Loucy (cell line): ENCODE data around the gene ATP13A1.

Source experiments
- H2AFZ ChIP-seq: fragments of 200-600 bp; sonication (generic); 2 replicates; pipeline ENCODE4 v1.6.0; 2016; ENCODE audit warnings: antibody characterized with exemption, mild to moderate bottlenecking, low read length, moderate library complexity
- H3F3A ChIP-seq: fragments of 200-600 bp; 2 replicates; pipeline ENCODE4 v1.6.0; 2016; ENCODE audit warnings: antibody characterized with exemption, low read depth, mild to moderate bottlenecking
- H3K27me3 ChIP-seq: fragments of 200-600 bp; sonication (generic); 2 replicates; pipeline ENCODE4 v1.6.1; 2014; ENCODE audit warnings: low read length, mild to moderate bottlenecking; ENCODE audit not compliant: insufficient read depth, poor library complexity, severe bottlenecking
- H3K36me3 ChIP-seq: fragments of 200-600 bp; sonication (generic); 2 replicates; pipeline ENCODE4 v1.6.1; 2016; ENCODE audit warnings: low read length; ENCODE audit not compliant: insufficient read depth
- H3K4me1 ChIP-seq: fragments of 200-600 bp; sonication (generic); 2 replicates; pipeline ENCODE4 v1.5.1; 2014; ENCODE audit warnings: low read length, mild to moderate bottlenecking; ENCODE audit not compliant: insufficient read depth, poor library complexity, severe bottlenecking
- H3K4me2 ChIP-seq: fragments of 200-600 bp; sonication (generic); 2 replicates; pipeline ENCODE4 v1.6.0; 2014; ENCODE audit warnings: antibody characterized with exemption, low read length, low read depth, mild to moderate bottlenecking; ENCODE audit not compliant: poor library complexity, severe bottlenecking
- H3K4me3 ChIP-seq: fragments of 200-600 bp; sonication (generic); 2 replicates; pipeline ENCODE4 v1.5.1; 2014; ENCODE audit warnings: low read length, mild to moderate bottlenecking, mixed read lengths; ENCODE audit not compliant: poor library complexity, severe bottlenecking
- H3K79me2 ChIP-seq: fragments of 200-600 bp; sonication (generic); 2 replicates; pipeline ENCODE4 v1.6.1; 2014; ENCODE audit warnings: low read length; ENCODE audit not compliant: insufficient read depth
- H3K9ac ChIP-seq: fragments of 200-600 bp; sonication (generic); 2 replicates; pipeline ENCODE4 v1.6.0; 2014; ENCODE audit warnings: mild to moderate bottlenecking, low read depth, low read length, moderate library complexity; ENCODE audit not compliant: poor library complexity, severe bottlenecking
- H3K9me2 ChIP-seq: fragments of 200-600 bp; sonication (generic); replicated peaks from 2 replicates; pipeline ENCODE4 v1.6.1; 2016; ENCODE audit warnings: low read depth, low read length, mixed read lengths
- H3K9me3 ChIP-seq: fragments of 200-600 bp; sonication (generic); 2 replicates; pipeline ENCODE4 v1.6.1; 2014; ENCODE audit warnings: mild to moderate bottlenecking, antibody characterized with exemption, low read length, low read depth; ENCODE audit not compliant: insufficient read depth
- H4K20me1 ChIP-seq: fragments of 200-600 bp; sonication (generic); 2 replicates; pipeline ENCODE4 v1.6.0; 2014; ENCODE audit warnings: antibody characterized with exemption, low read length, mild to moderate bottlenecking; ENCODE audit not compliant: insufficient read depth, poor library complexity, severe bottlenecking
- CTCF ChIP-seq: fragments of 200-600 bp; sonication (generic); conservative IDR thresholded peaks from 2 replicates; pipeline ENCODE4 v1.5.1; 2014; ENCODE audit warnings: mild to moderate bottlenecking, antibody characterized with exemption, low read length
- EZH2phosphoT487 ChIP-seq: fragments of 200-600 bp; IDR thresholded peaks from 2 replicates; pipeline ENCODE4 v1.6.1; 2018; ENCODE audit warnings: antibody characterized with exemption, mild to moderate bottlenecking, moderate library complexity, borderline replicate concordance

Gene ATP13A1

DNA sequence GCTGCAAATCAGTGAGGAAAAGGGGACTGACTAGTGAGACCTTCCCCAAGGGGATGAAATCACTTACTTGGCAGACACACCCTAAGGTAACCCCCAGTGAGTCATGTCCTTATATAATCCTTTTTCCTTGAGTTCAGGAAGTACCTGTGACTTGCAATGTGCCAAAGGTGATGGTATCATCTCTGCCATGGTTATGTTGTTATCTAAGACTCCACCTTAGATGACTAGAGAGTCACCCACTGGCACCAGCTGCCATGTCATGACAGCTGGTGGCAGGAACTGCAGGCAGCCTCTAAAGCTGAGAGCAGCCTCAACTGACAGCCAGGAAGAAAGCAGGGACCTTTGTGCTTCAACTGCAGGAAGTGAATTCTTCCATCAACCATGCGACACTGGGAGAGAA is 57.5 kb downstream of the ATP13A1 start:
- H3K4me3 ChIP-seq = no peak overlapping the region
- no peaks in the 10 kb centered on the region for H4K20me1 ChIP-seq
- TF ChIP-seq CTCF = no peak
- no peak for TF ChIP-seq EZH2phosphoT487
- H3K9me3 ChIP-seq = no peaks in the 10 kb centered on the region
- H3K9me2 ChIP-seq = no peaks in the 10 kb centered on the region
- H2AFZ ChIP-seq = peak overlapping the region; percentile 58
- no peak overlapping the region for H3K9ac ChIP-seq
- H3K36me3 ChIP-seq = no peaks in the 10 kb centered on the region
- H3F3A ChIP-seq = no peaks in the 10 kb centered on the region
- peaks cover 4% of the 10 kb centered on the region for H3K4me1 ChIP-seq
- H3K4me2 ChIP-seq = peak overlapping the region; percentile 26
- H3K79me2 ChIP-seq = no peaks in the 10 kb centered on the region
- no peaks in the 10 kb centered on the region for H3K27me3 ChIP-seq

GRCh38 chr19:19602713-19603324 is 60.7 kb downstream of the ATP13A1 start:
- no peaks in the 10 kb centered on the region for H4K20me1 ChIP-seq
- no peaks in the 10 kb centered on the region for H3F3A ChIP-seq
- H3K9me2 ChIP-seq = no peaks in the 10 kb centered on the region
- no peak overlapping the region for H3K4me2 ChIP-seq
- H3K27me3 ChIP-seq = no peaks in the 10 kb centered on the region
- H2AFZ ChIP-seq = no peak overlapping the region
- no peak overlapping the region for H3K4me3 ChIP-seq
- H3K9me3 ChIP-seq = no peaks in the 10 kb centered on the region
- H3K9ac ChIP-seq = no peak overlapping the region
- TF ChIP-seq CTCF (no peak), EZH2phosphoT487 (no peak)
- H3K36me3 ChIP-seq = no peaks in the 10 kb centered on the region
- peaks cover 4% of the 10 kb centered on the region for H3K4me1 ChIP-seq
- no peaks in the 10 kb centered on the region for H3K79me2 ChIP-seq

DNA sequence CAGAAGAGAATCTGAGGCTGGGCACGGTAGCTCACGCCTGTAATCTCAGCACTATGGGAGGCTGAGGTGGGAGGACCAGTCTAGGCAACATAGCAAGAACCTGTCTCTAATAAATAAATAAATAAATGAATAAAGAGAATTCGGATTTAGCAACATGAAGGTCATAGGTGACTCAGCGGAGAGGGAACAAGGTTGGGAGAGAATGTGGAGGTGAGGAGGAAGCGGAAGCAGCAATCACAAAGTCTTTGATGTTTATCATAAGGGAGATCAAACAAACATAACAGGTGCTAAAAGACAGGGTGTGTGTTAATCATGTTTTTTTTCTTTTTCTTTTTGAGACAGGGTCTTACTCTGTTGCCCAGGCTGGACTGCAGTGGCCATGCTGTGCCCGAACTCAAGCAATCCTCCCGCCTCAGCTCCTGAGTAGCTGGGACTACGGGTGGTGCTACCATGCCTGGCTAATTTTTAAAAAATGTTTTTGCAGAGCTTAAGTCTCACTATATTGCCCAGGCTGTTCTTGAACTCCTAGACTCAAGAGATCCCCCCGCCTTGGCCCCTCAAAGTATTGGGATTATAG is 61.3 kb downstream of the ATP13A1 start:
- no peak overlapping the region for H3K4me3 ChIP-seq
- no peaks in the 10 kb centered on the region for H4K20me1 ChIP-seq
- H3K9me2 ChIP-seq = no peaks in the 10 kb centered on the region
- no peaks in the 10 kb centered on the region for H3K79me2 ChIP-seq
- no peak overlapping the region for H3K4me2 ChIP-seq
- TF ChIP-seq EZH2phosphoT487 (no peak), CTCF (no peak)
- H3K9ac ChIP-seq = no peak overlapping the region
- H2AFZ ChIP-seq = no peak overlapping the region
- peaks cover 4% of the 10 kb centered on the region for H3K4me1 ChIP-seq
- no peaks in the 10 kb centered on the region for H3F3A ChIP-seq
- H3K9me3 ChIP-seq = no peaks in the 10 kb centered on the region
- H3K36me3 ChIP-seq = no peaks in the 10 kb centered on the region
- H3K27me3 ChIP-seq = no peaks in the 10 kb centered on the region
